ENCODE data around the gene FUT9. TPM values are rescaled to one million over a fixed set of nuclear protein-coding genes. Genes with fewer than 3 reads are reported as not detected.

Gene FUT9
- total RNA-seq, 6 experiments from 2014 or later = not detected

DNA sequence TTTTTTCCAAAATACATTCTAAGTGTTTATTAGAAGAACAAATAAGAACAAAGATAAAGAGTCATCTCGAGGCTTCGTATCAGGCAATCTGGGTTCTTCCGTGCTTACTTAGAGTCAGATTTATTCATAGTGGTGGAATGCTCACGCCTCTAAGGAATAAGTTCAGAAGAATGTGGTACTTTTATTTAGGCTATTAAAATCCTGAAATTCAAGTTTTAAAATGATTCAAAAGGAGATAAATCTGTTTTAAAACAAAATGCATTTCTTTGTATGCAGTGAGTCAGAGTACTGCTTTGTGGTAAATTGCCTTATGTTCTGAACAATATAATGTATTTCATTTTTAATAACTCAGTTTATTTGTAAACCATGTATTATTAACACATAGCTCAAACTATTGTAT is 89.1 kb downstream of the FUT9 start:
- Histone ChIP-seq H3K27me3 (no peaks in the 10 kb centered on the region), H3K9me3 (no peaks in the 10 kb centered on the region), H3K27ac (no peak overlapping the region), H3K4me1 (no peaks in the 10 kb centered on the region), H3K4me3 (no peak overlapping the region), H3K36me3 (no peaks in the 10 kb centered on the region)
- ATAC-seq (no peak), DNase-seq (no peak)
- intact Hi-C loops (cut with DNase I) = no loop called here
- no peak for TF ChIP-seq POLR2A (IDR thresholded peaks at IDR 0.05)
- TF ChIP-seq, protein P1, sequence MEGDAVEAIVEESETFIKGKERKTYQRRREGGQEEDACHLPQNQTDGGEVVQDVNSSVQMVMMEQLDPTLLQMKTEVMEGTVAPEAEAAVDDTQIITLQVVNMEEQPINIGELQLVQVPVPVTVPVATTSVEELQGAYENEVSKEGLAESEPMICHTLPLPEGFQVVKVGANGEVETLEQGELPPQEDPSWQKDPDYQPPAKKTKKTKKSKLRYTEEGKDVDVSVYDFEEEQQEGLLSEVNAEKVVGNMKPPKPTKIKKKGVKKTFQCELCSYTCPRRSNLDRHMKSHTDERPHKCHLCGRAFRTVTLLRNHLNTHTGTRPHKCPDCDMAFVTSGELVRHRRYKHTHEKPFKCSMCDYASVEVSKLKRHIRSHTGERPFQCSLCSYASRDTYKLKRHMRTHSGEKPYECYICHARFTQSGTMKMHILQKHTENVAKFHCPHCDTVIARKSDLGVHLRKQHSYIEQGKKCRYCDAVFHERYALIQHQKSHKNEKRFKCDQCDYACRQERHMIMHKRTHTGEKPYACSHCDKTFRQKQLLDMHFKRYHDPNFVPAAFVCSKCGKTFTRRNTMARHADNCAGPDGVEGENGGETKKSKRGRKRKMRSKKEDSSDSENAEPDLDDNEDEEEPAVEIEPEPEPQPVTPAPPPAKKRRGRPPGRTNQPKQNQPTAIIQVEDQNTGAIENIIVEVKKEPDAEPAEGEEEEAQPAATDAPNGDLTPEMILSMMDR (IDR thresholded peaks at IDR 0.05) = no peak
- 60% methylated on average over 4 of the region's 4 CpGs for WGBS (ENCODE audit: insufficient coverage, low coverage, low lambda C conversion rate, missing lambda C conversion rate)

DNA sequence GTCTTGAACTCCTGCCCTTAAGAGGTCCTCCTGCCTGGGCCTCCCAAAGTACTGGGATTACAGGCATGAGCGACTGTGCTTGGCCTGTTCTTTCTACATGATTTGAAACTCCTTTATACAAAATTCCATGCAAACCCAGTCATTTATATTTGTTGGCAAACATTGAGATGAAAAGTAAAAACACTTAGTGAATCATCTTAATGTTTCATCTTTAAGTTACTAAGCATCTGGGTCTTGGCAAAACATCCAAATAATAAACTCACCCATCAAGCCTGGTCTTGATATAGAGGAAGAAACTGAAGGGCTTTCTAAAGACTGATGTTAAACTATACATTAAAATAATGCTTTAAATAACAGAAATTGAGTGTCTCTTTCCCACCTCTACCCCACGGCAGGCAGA is 95.1 kb downstream of the FUT9 start:
- TF ChIP-seq, protein P1 (IDR thresholded peaks at IDR 0.05) = no peak
- TF ChIP-seq POLR2A (IDR thresholded peaks at IDR 0.05) = no peak
- Histone ChIP-seq H3K27ac (no peak overlapping the region), H3K9me3 (no peaks in the 10 kb centered on the region), H3K4me1 (no peaks in the 10 kb centered on the region), H3K27me3 (no peaks in the 10 kb centered on the region), H3K4me3 (no peak overlapping the region), H3K36me3 (no peaks in the 10 kb centered on the region)
- ATAC-seq (no peak), DNase-seq (no peak)
- 37% methylated on average over 2 of the region's 2 CpGs for WGBS (ENCODE audit: insufficient coverage, low coverage, low lambda C conversion rate, missing lambda C conversion rate)
- intact Hi-C loops (cut with DNase I) = no loop called here

DNA sequence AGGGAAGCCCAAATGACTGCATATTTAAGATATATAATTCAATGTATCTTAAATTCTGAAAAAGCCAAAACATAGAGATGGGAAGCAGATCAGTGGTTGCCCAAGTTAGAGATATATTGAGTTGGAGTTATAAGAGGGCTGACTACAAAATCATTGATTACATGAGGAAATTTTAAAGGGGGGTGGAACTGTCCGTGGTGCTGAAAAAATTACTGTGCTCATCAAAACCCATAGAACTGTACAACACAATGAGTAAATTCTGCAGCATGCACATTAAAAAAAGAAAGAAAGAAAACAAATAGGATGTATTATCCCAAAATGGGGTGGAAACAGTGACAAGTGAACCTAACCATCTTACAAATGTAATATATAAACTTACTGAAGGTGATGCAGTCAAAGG is 100.9 kb downstream of the FUT9 start:
- Histone ChIP-seq H3K9me3 (no peaks in the 10 kb centered on the region), H3K4me1 (no peaks in the 10 kb centered on the region), H3K27me3 (no peaks in the 10 kb centered on the region), H3K27ac (no peak overlapping the region), H3K4me3 (no peak overlapping the region), H3K36me3 (no peaks in the 10 kb centered on the region)
- 0% methylated on average over 1 of the region's 1 CpG for WGBS (ENCODE audit: insufficient coverage, low coverage, low lambda C conversion rate, missing lambda C conversion rate)
- no peak for DNase-seq
- intact Hi-C loops (cut with DNase I) = no loop called here
- ATAC-seq = no peak
- TF ChIP-seq POLR2A (IDR thresholded peaks at IDR 0.05) = no peak
- TF ChIP-seq, protein P1 (IDR thresholded peaks at IDR 0.05) = no peak

DNA sequence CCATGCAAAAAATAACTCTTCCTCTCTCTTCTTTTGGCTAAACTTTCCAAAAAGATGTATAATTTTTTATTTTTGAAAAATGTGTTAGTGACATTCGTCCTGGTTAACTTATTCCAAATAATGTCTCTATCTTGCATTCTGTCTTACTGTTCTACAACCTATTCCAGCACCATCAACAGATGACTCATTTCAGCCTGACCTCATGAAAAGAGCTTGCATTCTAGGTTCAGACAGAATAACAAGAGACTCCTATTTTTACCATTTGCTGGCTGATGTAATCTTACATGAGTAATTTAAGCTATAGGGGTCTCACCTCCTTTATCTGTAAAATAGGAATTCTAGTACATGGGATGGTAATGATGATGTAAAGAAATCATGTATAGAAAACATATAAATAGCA is 109.0 kb downstream of the FUT9 start:
- H3K27ac ChIP-seq = no peak overlapping the region

More for the DNA sequence above, 109.0 kb downstream of the FUT9 start:
- Histone ChIP-seq H3K9me3 (no peaks in the 10 kb centered on the region), H3K36me3 (no peaks in the 10 kb centered on the region), H3K4me1 (no peaks in the 10 kb centered on the region), H3K4me3 (no peak overlapping the region), H3K27me3 (no peaks in the 10 kb centered on the region)
- WGBS (ENCODE audit: insufficient coverage, low coverage, low lambda C conversion rate, missing lambda C conversion rate) = 5% methylated on average over 1 of the region's 1 CpG
- no peak for ATAC-seq
- intact Hi-C loops (cut with DNase I) = no loop called here
- no peak for DNase-seq
- TF ChIP-seq POLR2A (IDR thresholded peaks at IDR 0.05) = no peak
- TF ChIP-seq, protein P1 (IDR thresholded peaks at IDR 0.05) = no peak
